Left lobe of liver (tissue), 2 donors: ENCODE measurements around the gene PCOLCE2. TPM values are rescaled to one million over a fixed set of nuclear protein-coding genes. Genes with fewer than 3 reads are reported as not detected.

Experiments
- ATAC-seq: fragments of 200-7000 bp; cut with Tn5 transposase; one replicate; pipeline ENCODE4 v1.9.1; 2020; ENCODE audit warnings: mild to moderate bottlenecking, moderate library complexity
- DNase-seq: peaks from one replicate; pipeline ENCODE4 v3.0.0-alpha.2; 2020; ENCODE audit warnings: low spot score
- total RNA-seq: library from RNA; stranded (reverse); gene quantifications from one replicate; pipeline ENCODE4 v1.2.1, GENCODE V29; 2021
- donor health status: DM: no; HTN: no; CAD: no; lungs with moderate emphysema.
- donor health status: DM: no; HTN: yes; CAD: no.

The PCOLCE2 gene
- total RNA-seq, 1 donor from 2014 or later, result 8.2 TPM

DNA sequence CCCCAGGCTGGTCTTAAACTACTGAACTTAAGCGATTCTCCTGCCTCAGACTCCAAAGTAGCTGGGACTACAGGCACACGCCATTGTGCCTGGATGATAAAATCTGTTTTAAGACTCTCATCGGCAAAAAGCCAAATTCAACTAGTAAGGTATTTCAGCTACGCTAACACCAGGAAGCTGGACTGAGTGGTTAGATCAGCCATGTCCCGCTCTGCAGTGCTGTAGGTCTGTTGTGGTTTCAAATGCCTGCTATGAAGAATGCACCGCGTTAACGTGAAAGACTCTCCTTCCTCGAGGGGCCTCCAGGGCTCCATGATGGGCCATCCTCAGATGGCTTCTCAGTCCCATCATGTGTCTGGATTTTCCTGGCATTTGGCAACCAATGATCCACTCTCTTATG, 70.2 kb downstream of the PCOLCE2 start:
- ATAC-seq (no peak), DNase-seq (no peak)

DNA sequence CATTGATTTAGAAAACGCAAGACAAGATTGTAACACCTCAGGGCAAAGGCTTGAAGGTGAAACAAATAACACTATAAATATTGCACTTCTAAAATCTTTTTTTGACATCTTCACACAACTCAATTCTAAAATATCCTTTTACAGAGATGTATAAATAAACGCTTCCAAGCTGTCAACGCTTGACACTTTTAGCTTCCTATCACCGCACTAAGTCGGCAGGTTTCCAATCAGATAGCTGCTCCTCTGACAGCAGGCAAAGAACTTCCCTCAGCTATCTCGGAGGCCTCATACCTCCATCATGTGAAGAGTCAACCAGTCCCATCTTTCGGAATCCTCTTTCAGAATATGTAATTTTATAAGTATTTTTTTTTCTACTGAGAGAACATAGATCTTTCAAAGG, 71.0 kb downstream of the PCOLCE2 start:
- ATAC-seq (no peak), DNase-seq (no peak)

- DNase-seq (no peak), ATAC-seq (no peak)
Observed at GRCh38 chr3:142817356-142817755, 71.5 kb downstream of the PCOLCE2 start.

DNA sequence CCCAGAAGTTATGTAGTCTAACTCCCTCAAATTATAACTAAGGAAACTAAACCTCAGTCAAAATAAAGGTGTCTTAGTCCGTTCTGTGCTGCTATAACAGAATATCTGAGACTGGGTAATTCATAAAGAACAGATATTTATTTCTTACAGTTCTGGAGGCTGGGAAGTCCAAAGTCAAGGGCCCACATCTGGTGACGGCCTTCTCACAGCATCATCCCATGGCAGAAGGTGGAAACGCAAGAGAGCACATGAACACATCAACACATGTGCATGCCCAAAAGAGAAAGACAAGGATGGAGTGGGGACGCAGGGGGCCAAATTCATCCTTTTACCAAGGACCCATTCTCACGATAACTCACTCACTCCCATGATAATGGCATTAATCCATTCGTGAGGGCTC, 73.1 kb downstream of the PCOLCE2 start:
- DNase-seq (no peak), ATAC-seq (no peak)

DNA sequence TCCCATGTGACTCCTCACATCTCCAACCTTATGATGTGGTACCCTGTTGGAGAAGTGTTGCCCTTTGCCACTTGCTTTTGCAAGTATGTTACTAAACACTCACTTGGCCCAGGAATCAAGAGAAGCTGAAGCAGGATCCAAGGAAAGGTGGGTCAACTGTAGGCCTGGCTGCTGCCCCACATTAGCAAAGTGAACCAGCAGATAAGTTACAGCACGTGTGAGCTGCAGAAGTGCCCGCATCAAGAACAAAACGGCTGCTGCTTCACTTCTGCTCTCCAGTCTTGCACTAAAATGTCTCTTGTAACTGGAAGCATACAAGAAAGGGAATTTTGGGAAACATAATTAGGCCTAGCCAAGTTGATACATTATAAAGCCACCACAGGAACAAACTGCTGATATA, 79.6 kb downstream of the PCOLCE2 start:
- DNase-seq, result no peak
- no peak for ATAC-seq

GRCh38 chr3:142808103-142808917, 80.6 kb downstream of the PCOLCE2 start:
- ATAC-seq, result no peak
- DNase-seq, result no peak

DNA sequence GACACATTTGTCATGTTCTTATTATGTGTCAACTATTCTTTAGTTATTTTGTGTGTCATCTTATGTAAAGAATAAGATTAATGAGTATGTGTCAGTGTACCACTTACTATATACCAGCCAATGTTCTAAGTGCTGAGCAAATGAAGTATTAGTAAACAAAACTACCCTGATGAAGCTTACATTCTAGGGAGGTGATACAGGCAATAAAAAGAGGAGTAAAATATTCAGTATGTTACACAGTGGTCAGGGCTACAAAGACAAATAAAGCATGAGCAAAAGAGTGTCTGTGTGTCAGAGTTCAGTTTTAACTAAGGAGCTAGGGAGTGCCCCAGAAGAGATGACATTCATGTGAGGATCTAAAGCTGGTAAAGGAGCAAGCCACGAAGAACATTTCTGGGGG, 86.0 kb downstream of the PCOLCE2 start:
- no peak for ATAC-seq
- no peak for DNase-seq

- ATAC-seq (no peak), DNase-seq (no peak)
Observed at GRCh38 chr3:142801746-142802145, 87.1 kb downstream of the PCOLCE2 start.

DNA sequence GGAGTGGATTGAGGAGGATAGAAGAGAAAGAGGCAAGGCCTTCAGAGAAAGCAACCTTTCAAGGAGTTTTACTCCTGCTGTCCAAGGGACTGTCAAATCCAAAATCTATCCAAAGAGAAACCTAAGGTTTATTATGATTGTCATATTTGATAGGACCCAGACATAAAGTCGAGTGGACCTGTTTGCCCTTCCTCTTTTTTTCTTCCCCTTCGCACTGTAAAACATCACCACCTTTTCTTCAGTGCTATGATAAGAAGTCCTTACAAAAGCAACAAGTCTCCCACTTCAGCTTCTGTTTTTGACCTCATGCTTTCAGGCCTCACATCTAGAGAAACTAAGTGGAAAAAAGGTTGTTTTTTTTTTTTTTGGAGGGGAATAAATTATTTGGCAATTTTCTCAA, 92.1 kb downstream of the PCOLCE2 start:
- no peak for ATAC-seq

DNA sequence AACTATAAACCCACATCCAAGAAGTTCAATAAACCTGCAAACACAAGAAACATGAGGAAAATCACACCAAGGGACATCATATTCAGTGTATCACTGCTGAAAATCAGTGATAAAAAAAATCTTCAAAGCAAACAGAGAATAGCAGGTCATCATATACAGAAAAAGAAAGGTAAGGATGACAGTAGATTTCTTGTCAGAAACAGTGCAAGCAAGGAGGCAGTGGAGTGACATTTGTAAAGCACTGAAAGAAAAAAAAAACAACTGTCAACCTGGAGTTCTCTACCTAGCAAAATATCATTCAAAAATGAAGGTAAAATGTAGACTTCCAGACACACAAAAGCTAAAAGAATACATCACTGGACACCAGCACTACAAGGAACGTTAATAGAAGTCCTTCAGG, 93.6 kb downstream of the PCOLCE2 start:
- DNase-seq, result no peak
- ATAC-seq, result no peak

More for the DNA sequence above, 92.1 kb downstream of the PCOLCE2 start:
- no peak for DNase-seq

DNA sequence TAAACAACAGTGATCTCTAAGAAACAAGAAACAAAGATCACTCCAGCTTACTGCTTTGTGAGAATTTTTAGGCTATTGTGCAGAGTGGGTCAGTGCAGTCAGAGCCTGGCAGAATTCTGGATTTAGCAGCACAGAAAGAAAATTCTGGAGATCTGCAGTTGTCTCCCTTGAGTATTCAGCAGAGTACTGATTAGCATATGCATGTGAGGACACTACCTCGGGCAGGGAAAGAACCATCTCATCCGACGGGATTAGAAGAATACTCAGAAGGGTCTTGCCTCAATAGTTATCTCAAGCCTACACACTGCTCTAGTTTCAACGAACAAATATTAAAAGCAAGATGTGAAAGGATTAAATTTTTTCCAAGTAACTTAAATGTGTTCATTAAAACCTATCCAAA, 94.4 kb downstream of the PCOLCE2 start:
- ATAC-seq, result no peak
- no peak for DNase-seq

DNA sequence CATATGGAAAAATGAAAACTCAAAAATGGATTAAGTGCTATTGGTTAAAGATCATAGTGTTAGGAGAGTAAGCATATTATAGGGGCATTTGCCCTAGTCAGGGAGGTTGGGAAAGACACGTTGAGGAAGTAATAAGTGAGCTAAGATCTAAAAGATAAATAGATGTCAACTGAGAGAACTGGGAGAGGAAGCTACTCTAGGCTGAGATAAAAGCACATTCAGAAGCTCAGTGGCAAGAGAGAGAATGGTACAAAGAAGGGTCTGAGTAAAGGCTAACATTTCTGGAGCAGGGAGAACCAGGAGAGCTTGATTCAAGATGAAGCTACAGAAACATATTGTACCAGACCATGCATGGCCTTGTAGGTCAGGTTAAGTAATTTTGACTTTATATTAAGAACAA, 101.2 kb downstream of the PCOLCE2 start:
- no peak for ATAC-seq
- DNase-seq, result no peak

DNA sequence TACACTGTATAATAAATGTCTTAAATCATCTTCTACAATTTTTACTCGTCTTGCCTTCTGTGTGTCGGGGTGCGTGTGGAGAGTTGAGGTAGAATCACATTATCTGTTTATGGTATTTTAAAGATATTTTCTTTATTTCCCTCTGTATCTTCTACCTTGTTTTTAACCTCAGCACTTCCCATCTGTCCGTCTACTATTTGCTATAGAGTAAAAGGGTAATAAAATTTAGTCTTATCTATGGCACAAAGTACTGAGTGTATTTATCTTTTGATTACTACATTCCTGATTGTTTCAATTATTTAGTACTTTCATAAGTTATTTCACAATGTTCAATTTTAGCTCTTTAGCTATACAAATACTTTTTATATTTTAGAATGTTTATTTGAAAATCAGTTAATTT, 102.9 kb downstream of the PCOLCE2 start:
- no peak for ATAC-seq
- DNase-seq, result no peak

- no peak for ATAC-seq
Observed at GRCh38 chr3:142784228-142784627, 104.7 kb downstream of the PCOLCE2 start.

GRCh38 chr3:142782616-142783015, 106.3 kb downstream of the PCOLCE2 start:
- no peak for ATAC-seq

More at GRCh38 chr3:142784228-142784627, 104.7 kb downstream of the PCOLCE2 start:
- DNase-seq, result no peak

DNA sequence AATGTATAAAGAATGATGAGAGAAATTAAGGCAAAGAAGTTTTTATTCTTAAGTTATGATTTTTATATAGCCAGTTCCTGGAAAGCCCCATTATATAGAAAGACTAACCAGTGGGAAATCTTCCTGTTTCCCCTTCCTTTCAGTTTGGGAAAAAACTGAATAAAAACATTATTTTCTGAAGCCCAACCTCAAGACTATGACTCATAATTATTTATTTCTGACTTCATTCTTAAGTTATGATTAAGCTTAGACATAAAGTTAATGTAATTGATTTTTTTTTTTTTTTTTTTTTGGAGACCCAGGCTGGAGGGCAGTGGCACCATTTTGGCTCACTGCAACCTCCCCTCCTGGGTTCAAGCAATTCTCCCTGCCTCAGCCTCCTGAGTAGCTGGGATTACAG, 109.3 kb downstream of the PCOLCE2 start:
- DNase-seq (no peak), ATAC-seq (no peak)

More at GRCh38 chr3:142782616-142783015, 106.3 kb downstream of the PCOLCE2 start:
- no peak for DNase-seq

GRCh38 chr3:142778541-142778940, 110.3 kb downstream of the PCOLCE2 start:
- DNase-seq (no peak), ATAC-seq (no peak)

DNA sequence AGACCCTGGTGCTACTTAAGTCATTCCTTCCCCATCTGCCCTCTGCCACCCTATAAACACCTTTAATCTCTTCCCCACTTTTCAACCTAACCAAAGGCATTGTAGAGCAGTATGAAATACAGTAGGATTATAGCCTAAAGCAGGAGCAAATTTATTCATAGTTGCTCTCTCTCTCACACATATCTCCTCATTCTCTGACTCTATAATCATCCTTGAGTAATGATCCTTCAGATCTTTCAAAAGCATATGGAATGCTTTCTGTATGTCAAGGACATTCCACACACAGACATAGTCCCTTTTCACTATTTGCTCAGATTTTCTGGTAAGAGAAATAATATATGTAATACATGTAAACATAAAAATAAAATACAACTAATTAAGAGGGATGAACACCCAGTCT, 111.0 kb downstream of the PCOLCE2 start:
- DNase-seq, result no peak
- ATAC-seq, result no peak

GRCh38 chr3:142768338-142768737, 120.5 kb downstream of the PCOLCE2 start:
- DNase-seq, result no peak
- no peak for ATAC-seq
